ENCODE measurements around the gene DNAH11.

DNA sequence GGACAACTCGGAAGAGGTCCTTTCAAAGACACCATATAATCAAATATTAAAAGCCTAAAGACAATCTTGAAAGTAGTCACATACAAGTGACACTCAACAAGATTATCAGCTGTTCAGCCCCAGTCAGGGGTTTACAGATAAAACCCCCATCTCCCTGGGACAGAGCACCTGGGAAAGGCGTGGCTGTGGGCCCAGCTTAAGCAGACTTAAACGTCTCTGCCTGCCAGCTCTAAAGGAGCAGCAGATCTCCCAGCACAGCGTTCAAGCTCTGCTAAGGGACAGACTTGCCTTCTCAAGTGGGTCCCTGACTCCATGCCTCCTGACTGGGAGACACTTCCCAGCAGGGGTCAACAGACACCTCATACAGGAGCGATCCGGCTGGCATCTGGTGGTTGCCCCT, 384.9 kb downstream of the DNAH11 start:
- TF ChIP-seq KDM1A (IDR thresholded peaks at IDR 0.05; ENCODE audit: borderline replicate concordance, low read length) (no peak), YY1 (IDR thresholded peaks at IDR 0.05; ENCODE audit: low read depth, low read length) (no peak), SP4 (IDR thresholded peaks at IDR 0.05; ENCODE audit: low read length) (no peak), EZH2 (IDR thresholded peaks at IDR 0.05; ENCODE audit: low read depth, low read length, severe bottlenecking) (no peak), POLR2A (IDR thresholded peaks at IDR 0.05; ENCODE audit: control extremely low read depth in 1 of 2, low read depth in 2 of 2, low read length in 2 of 2) (no peak), CHD1 (IDR thresholded peaks at IDR 0.05; ENCODE audit: low read depth, low read length) (no peak), FOSL1 (IDR thresholded peaks at IDR 0.05; ENCODE audit: insufficient read depth, low read depth, low read length) (no peak)
- TF ChIP-seq, protein P1, sequence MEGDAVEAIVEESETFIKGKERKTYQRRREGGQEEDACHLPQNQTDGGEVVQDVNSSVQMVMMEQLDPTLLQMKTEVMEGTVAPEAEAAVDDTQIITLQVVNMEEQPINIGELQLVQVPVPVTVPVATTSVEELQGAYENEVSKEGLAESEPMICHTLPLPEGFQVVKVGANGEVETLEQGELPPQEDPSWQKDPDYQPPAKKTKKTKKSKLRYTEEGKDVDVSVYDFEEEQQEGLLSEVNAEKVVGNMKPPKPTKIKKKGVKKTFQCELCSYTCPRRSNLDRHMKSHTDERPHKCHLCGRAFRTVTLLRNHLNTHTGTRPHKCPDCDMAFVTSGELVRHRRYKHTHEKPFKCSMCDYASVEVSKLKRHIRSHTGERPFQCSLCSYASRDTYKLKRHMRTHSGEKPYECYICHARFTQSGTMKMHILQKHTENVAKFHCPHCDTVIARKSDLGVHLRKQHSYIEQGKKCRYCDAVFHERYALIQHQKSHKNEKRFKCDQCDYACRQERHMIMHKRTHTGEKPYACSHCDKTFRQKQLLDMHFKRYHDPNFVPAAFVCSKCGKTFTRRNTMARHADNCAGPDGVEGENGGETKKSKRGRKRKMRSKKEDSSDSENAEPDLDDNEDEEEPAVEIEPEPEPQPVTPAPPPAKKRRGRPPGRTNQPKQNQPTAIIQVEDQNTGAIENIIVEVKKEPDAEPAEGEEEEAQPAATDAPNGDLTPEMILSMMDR (IDR thresholded peaks at IDR 0.05; ENCODE audit: control extremely low read depth in 1 of 3, insufficient read depth in 1 of 3, low read depth in 1 of 3, low read length in 3 of 3) = no peak
- TF ChIP-seq, protein P2, sequence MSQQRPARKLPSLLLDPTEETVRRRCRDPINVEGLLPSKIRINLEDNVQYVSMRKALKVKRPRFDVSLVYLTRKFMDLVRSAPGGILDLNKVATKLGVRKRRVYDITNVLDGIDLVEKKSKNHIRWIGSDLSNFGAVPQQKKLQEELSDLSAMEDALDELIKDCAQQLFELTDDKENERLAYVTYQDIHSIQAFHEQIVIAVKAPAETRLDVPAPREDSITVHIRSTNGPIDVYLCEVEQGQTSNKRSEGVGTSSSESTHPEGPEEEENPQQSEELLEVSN (IDR thresholded peaks at IDR 0.05) = no peak
